ENCODE data around the gene FLT3LG. TPM values are rescaled to one million over a fixed set of nuclear protein-coding genes. Genes with fewer than 3 reads are reported as not detected.
A peak's percentile ranks its signal among the peaks of the same experiment; 100 is the strongest.

FLT3LG gene
- total and polyA plus RNA-seq, 7 experiments from 2014 or later = 90.6 to 401 (median 168) TPM

DNA sequence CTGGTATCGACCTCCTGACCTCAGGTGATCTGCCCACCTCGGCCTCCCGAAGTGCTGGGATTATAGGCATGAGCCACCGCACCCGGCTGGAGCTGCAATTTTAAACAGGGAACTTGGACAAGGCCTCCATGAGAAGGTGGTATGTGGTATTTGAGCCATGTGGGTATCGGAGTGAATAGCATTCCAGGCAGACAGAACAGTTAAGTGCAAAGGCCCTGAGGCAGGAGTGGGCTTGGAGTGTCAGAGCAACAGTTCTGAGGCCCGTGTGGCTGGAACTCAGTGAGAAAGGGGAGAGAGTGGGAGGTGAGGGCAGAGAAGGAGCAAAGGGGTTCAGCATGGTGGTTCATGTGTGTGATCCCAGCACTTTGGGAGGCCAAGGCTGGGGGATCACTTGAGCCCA lies 56.7 kb downstream of the FLT3LG start:
- Mint-ChIP-seq H3K27ac (peak overlapping the region in 3 of 9 donors; percentile 24 to 58 (median 58)), H3K4me1 (peaks cover 26 to 47% (median 39%) of the 10 kb centered on the region in 7 donors), H3K27me3 (peaks cover 0 to 9% (median 0%) of the 10 kb centered on the region in 5 donors), H3K9me3 (no peaks in the 10 kb centered on the region), H3K36me3 (peaks cover 0 to 7% (median 3%) of the 10 kb centered on the region in 5 donors), H3K4me3 (peak overlapping the region in 2 of 10 donors; percentile 45 to 56)
- Histone ChIP-seq H3K4me3 (ENCODE audit: low read length) (no peak overlapping the region), H3K4me1 (ENCODE audit: control insufficient read depth in 2 of 2, insufficient read depth in 2 of 2, low read length in 2 of 2) (peaks cover 21 to 29% of the 10 kb centered on the region in 2 donors), H3K36me3 (ENCODE audit: control insufficient read depth in 2 of 3, insufficient read depth in 3 of 3, low read length in 3 of 3) (no peaks in the 10 kb centered on the region), H3K9me3 (ENCODE audit: control insufficient read depth in 2 of 3, low read length in 3 of 3) (no peaks in the 10 kb centered on the region), H3K27ac (ENCODE audit: low read depth, low read length) (no peak overlapping the region), H3K27me3 (ENCODE audit: control insufficient read depth in 2 of 2, insufficient read depth in 2 of 2, low read length in 2 of 2) (no peaks in the 10 kb centered on the region)
- ATAC-seq (no peak), DNase-seq (no peak)
- CTCF ChIA-PET = interaction anchor here (0.7 to 1.4 kb wide), 3 partner anchors 38 to 53 kb away, joined by 4 to 6 read pairs (median 4); no protein-coding TSS in a partner anchor
- intact Hi-C loops (cut with micrococcal nuclease) = no loop called here
- POLR2A ChIA-PET = interaction anchor here (1.5 kb wide), 1 partner anchor 16 kb away, joined by 4 read pairs; no protein-coding TSS in a partner anchor

DNA sequence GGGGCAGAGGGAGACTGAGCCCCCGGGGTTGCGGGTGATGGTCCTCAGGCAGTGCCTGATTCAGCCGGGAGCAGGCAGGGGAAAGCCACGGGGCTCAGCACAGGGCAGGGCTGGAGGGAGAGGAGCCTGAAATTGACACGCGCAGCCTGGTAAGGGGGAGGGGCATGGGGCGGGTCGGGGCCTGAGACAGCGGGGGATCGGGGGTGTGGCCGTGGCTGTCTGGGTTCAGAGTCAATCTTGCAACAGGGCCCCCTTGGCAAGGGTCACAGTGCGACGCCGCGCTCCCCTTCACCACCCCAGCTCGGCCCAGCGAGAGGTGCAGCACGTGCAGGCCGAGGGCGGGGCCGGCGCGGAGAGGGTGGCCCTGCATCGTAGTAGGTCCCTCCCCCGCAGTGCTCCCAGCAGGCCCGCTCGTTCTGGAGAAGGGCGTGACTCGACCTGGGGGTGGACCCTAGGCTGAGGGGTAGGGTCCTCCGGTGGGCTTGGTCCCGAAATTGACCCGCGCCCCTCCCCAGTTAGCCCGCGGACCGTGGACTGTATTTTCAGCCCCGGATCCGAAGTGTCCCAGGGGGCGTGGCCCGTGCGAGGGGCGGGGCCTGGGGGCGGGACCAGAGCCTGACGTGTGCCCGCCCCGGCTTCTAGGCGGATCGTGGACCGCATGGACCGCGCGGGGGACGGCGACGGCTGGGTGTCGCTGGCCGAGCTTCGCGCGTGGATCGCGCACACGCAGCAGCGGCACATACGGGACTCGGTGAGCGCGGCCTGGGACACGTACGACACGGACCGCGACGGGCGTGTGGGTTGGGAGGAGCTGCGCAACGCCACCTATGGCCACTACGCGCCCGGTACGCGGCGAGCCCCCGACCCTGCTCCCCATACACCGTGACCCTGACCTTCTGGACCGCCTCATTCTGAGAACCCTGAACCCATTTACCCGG lies 59.8 kb downstream of the FLT3LG start:
- no peaks in the 10 kb centered on the region for H3K27me3 ChIP-seq (ENCODE audit: control insufficient read depth in 2 of 2, insufficient read depth in 2 of 2, low read length in 2 of 2)
- peak overlapping the region; percentile 41 to 95 (median 72) for H3K27ac Mint-ChIP-seq
- ChIA-PET CTCF (interaction anchor here (1.0 to 2.9 kb wide), 6 partner anchors 14 to 36 kb away, joined by 3 to 26 read pairs (median 4); no protein-coding TSS in a partner anchor), POLR2A (interaction anchor here (0.7 to 2.9 kb wide), 18 partner anchors 10 to 38 kb away, joined by 3 to 17 read pairs (median 4); partner anchors contain the start of gene FCGRT)
- H3K27ac ChIP-seq (ENCODE audit: low read depth, low read length) = peak overlapping the region; percentile 66
- DNase-seq = peak; percentile 80 to 96 (median 89)
- H3K4me3 ChIP-seq (ENCODE audit: low read length) = peak overlapping the region; percentile 58
- peaks cover 19 to 32% (median 24%) of the 10 kb centered on the region in 7 donors for H3K4me1 Mint-ChIP-seq
- intact Hi-C loops (cut with micrococcal nuclease) = loop anchor here (1.0 to 2.0 kb wide), 5 partner anchors 13 to 36 kb away; partner anchors contain the start of gene FCGRT (in 1 of the 2)
- H3K36me3 Mint-ChIP-seq = peaks cover 0 to 5% (median 3%) of the 10 kb centered on the region in 5 donors
- peaks cover 0 to 3% (median 0%) of the 10 kb centered on the region in 3 experiments for H3K36me3 ChIP-seq (ENCODE audit: control insufficient read depth in 2 of 3, insufficient read depth in 3 of 3, low read length in 3 of 3)
- H3K4me1 ChIP-seq (ENCODE audit: control insufficient read depth in 2 of 2, insufficient read depth in 2 of 2, low read length in 2 of 2) = peaks cover 12 to 21% of the 10 kb centered on the region in 2 donors
- no peaks in the 10 kb centered on the region for H3K9me3 ChIP-seq (ENCODE audit: control insufficient read depth in 2 of 3, low read length in 3 of 3)
- H3K27me3 Mint-ChIP-seq = peaks cover 0 to 4% (median 0%) of the 10 kb centered on the region in 5 donors
- ATAC-seq = peak; percentile 94
- no peaks in the 10 kb centered on the region for H3K9me3 Mint-ChIP-seq
- peak overlapping the region; percentile 77 to 95 (median 91) for H3K4me3 Mint-ChIP-seq

DNA sequence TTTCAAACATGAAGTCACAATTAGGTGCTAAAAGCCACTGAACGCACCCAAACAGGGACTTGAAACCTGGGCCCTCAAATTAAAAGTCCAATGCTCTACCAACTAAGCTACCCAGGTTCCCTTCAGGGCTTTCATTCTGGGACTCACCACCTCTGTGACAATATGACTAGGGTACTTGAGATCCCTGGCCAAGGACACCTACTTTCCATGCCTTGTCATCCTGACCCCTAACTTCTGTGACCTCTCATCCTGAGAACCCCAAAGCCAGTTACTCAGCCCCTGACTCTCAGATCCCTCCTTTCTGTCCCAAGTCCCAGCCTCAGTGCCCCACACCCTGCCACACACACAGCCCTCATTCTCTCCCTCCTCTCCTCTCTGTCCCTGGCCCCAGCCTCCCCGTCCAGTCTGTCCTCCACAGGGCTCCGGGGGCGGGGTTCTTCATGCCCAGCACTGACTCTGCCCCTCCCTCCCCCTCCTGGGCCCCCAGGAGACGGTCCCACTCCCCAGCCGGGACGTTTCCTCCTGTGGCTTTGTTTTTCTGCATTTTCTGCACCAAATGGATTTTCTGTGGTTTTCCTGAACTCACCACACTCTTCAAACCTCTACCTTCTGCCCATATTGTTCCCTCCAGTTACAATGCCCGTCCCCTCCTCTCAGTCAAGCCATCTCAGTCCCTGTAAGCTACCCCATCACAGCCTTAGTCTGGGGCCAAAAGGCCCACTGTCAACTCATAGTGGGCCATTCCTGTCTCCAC lies 60.8 kb downstream of the FLT3LG start:
- peaks cover 0 to 5% (median 2%) of the 10 kb centered on the region in 5 donors for H3K36me3 Mint-ChIP-seq
- Histone ChIP-seq H3K4me1 (ENCODE audit: control insufficient read depth in 2 of 2, insufficient read depth in 2 of 2, low read length in 2 of 2) (peaks cover 12 to 21% of the 10 kb centered on the region in 2 donors), H3K27ac (ENCODE audit: low read depth, low read length) (peak overlapping the region; percentile 66), H3K4me3 (ENCODE audit: low read length) (peak overlapping the region; percentile 58), H3K9me3 (ENCODE audit: control insufficient read depth in 2 of 3, low read length in 3 of 3) (no peaks in the 10 kb centered on the region), H3K27me3 (ENCODE audit: control insufficient read depth in 2 of 2, insufficient read depth in 2 of 2, low read length in 2 of 2) (no peaks in the 10 kb centered on the region), H3K36me3 (ENCODE audit: control insufficient read depth in 2 of 3, insufficient read depth in 3 of 3, low read length in 3 of 3) (peaks cover 0 to 3% (median 0%) of the 10 kb centered on the region in 3 experiments)
- H3K9me3 Mint-ChIP-seq = no peaks in the 10 kb centered on the region
- peak overlapping the region; percentile 41 to 95 (median 72) for H3K27ac Mint-ChIP-seq
- H3K27me3 Mint-ChIP-seq = peaks cover 0 to 2% (median 0%) of the 10 kb centered on the region in 5 donors
- peak in 1 of 9 donors; percentile 32 for DNase-seq
- POLR2A ChIA-PET = interaction anchor here (0.6 to 2.9 kb wide), 22 partner anchors 9 to 53 kb away, joined by 3 to 17 read pairs (median 4); partner anchors contain the start of gene FCGRT
- peaks cover 19 to 28% (median 22%) of the 10 kb centered on the region in 7 donors for H3K4me1 Mint-ChIP-seq
- no peak for ATAC-seq
- CTCF ChIA-PET = interaction anchor here (1.0 to 2.9 kb wide), 8 partner anchors 13 to 36 kb away, joined by 3 to 26 read pairs (median 4); no protein-coding TSS in a partner anchor
- intact Hi-C loops (cut with micrococcal nuclease) = loop anchor here in 1 of 2 donors (1.0 to 2.0 kb wide), 4 partner anchors 12 to 35 kb away; partner anchors contain the start of gene FCGRT
- peak overlapping the region; percentile 77 to 95 (median 91) for H3K4me3 Mint-ChIP-seq

Small RNA genes within 50 kb of the gene (microRNA-seq; reads per million reads assigned to microRNA genes)
- gene MIR150 (ENCODE audit: borderline microRNAs expressed) = 108,044 reads per million, percentile 99 among the genes with 10 or more reads in this experiment

Other genes starting within 250 kb of the FLT3LG start
- gene SLC6A16, start 149.0 kb upstream of the FLT3LG start, total RNA-seq = 1 to 10 TPM; 3.6 to 6.1 (median 5.3) TPM
- gene SLC6A16, start 149.0 kb upstream of the FLT3LG start, polyA plus RNA-seq = 1 to 10 TPM; 1.6 to 3.3 TPM
- gene CD37, start 138.8 kb upstream of the FLT3LG start, total RNA-seq = 100 to 1,000 TPM; 269 to 416 (median 345) TPM
- 100 to 1,000 TPM; 192 to 226 TPM for gene CD37, start 138.8 kb upstream of the FLT3LG start, polyA plus RNA-seq
- under 1 TPM in 1 of 5 experiments, not detected in 4; 0.29 TPM for gene TEAD2, start 111.8 kb upstream of the FLT3LG start, total RNA-seq
- not detected for gene TEAD2, start 111.8 kb upstream of the FLT3LG start, polyA plus RNA-seq
- not detected for gene DKKL1, start 110.3 kb upstream of the FLT3LG start, total RNA-seq
- not detected for gene DKKL1, start 110.3 kb upstream of the FLT3LG start, polyA plus RNA-seq
- under 1 TPM in 3 of 5 experiments, not detected in 2; 0.27 to 0.97 (median 0.42) TPM for gene KASH5, start 86.0 kb upstream of the FLT3LG start, total RNA-seq
- not detected for gene KASH5, start 86.0 kb upstream of the FLT3LG start, polyA plus RNA-seq
- gene PTH2, start 50.8 kb upstream of the FLT3LG start, total RNA-seq = not detected
- gene PTH2, start 50.8 kb upstream of the FLT3LG start, polyA plus RNA-seq = not detected
- gene GFY, start 48.8 kb upstream of the FLT3LG start, total RNA-seq = not detected
- not detected for gene GFY, start 48.8 kb upstream of the FLT3LG start, polyA plus RNA-seq
- gene SLC17A7, start 32.7 kb upstream of the FLT3LG start, total RNA-seq = under 1 TPM in 2 of 5 experiments, not detected in 3; 0.12 to 0.22 TPM
- gene SLC17A7, start 32.7 kb upstream of the FLT3LG start, polyA plus RNA-seq = not detected
- 100 to 1,000 TPM; 136 to 183 (median 159) TPM for gene PIH1D1, start 22.4 kb upstream of the FLT3LG start, total RNA-seq
- gene PIH1D1, start 22.4 kb upstream of the FLT3LG start, polyA plus RNA-seq = 10 to 100 TPM; 62.7 to 91.8 TPM
- gene ALDH16A1, start 21.0 kb upstream of the FLT3LG start, total RNA-seq = 10 to 100 TPM; 27.6 to 38.1 (median 33.3) TPM
- gene ALDH16A1, start 21.0 kb upstream of the FLT3LG start, polyA plus RNA-seq = 10 to 100 TPM; 28.3 to 37.8 TPM
- 1,000 to 10,000 TPM; 2,467 to 6,044 (median 5,762) TPM for gene RPL13A, start 13.4 kb downstream of the FLT3LG start, total RNA-seq
- 1,000 to 10,000 TPM; 3,356 to 4,438 TPM for gene RPL13A, start 13.4 kb downstream of the FLT3LG start, polyA plus RNA-seq
- gene RPS11, start 22.2 kb downstream of the FLT3LG start, total RNA-seq = 1,000 to 10,000 TPM; 2,065 to 3,362 (median 2,972) TPM
- 1,000 to 10,000 TPM; 2,125 to 2,254 TPM for gene RPS11, start 22.2 kb downstream of the FLT3LG start, polyA plus RNA-seq
- 100 to 1,000 TPM in 1 of 5 experiments, 10 to 100 TPM in 3, 1 to 10 TPM in 1; 8.2 to 177 (median 47.5) TPM for gene FCGRT, start 38.4 kb downstream of the FLT3LG start, total RNA-seq
- 100 to 1,000 TPM; 117 to 129 TPM for gene FCGRT, start 38.4 kb downstream of the FLT3LG start, polyA plus RNA-seq
- gene RCN3, start 53.8 kb downstream of the FLT3LG start, total RNA-seq = 10 to 100 TPM in 1 of 5 experiments, 1 to 10 TPM in 4; 1.9 to 14.5 (median 3.5) TPM
- 10 to 100 TPM in 1 of 2 donors, 1 to 10 TPM in 1; 6.9 to 12.3 TPM for gene RCN3, start 53.8 kb downstream of the FLT3LG start, polyA plus RNA-seq
- gene NOSIP, start 106.3 kb downstream of the FLT3LG start, total RNA-seq = 100 to 1,000 TPM; 222 to 267 (median 228) TPM
- gene NOSIP, start 106.3 kb downstream of the FLT3LG start, polyA plus RNA-seq = 1,000 to 10,000 TPM in 1 of 2 donors, 100 to 1,000 TPM in 1; 933 to 1,232 TPM
- 1 to 10 TPM in 2 of 5 experiments, under 1 TPM in 3; 0.44 to 2.9 (median 0.58) TPM for gene PRRG2, start 107.1 kb downstream of the FLT3LG start, total RNA-seq
- under 1 TPM in 1 of 2 donors, not detected in 1; 0.30 TPM for gene PRRG2, start 107.1 kb downstream of the FLT3LG start, polyA plus RNA-seq
- gene PRR12, start 117.0 kb downstream of the FLT3LG start, total RNA-seq = 10 to 100 TPM; 45.6 to 69.4 (median 60.0) TPM
- gene PRR12, start 117.0 kb downstream of the FLT3LG start, polyA plus RNA-seq = under 1 TPM; 0.25 to 0.74 TPM
- gene RRAS, start 165.9 kb downstream of the FLT3LG start, total RNA-seq = 10 to 100 TPM; 11.0 to 18.6 (median 13.8) TPM
- 10 to 100 TPM; 31.8 to 37.0 TPM for gene RRAS, start 165.9 kb downstream of the FLT3LG start, polyA plus RNA-seq
- gene SCAF1, start 168.0 kb downstream of the FLT3LG start, total RNA-seq = 10 to 100 TPM; 35.0 to 74.9 (median 48.8) TPM
- gene SCAF1, start 168.0 kb downstream of the FLT3LG start, polyA plus RNA-seq = 1 to 10 TPM; 1.4 to 3.7 TPM
- 100 to 1,000 TPM; 176 to 346 (median 212) TPM for gene IRF3, start 191.6 kb downstream of the FLT3LG start, total RNA-seq
- 10 to 100 TPM; 55.5 to 80.7 TPM for gene IRF3, start 191.6 kb downstream of the FLT3LG start, polyA plus RNA-seq
- 10 to 100 TPM; 11.3 to 57.2 (median 22.6) TPM for gene BCL2L12, start 191.7 kb downstream of the FLT3LG start, total RNA-seq
- 10 to 100 TPM; 11.4 to 14.8 TPM for gene BCL2L12, start 191.7 kb downstream of the FLT3LG start, polyA plus RNA-seq
- gene PRMT1, start 203.1 kb downstream of the FLT3LG start, total RNA-seq = 100 to 1,000 TPM in 1 of 5 experiments, 10 to 100 TPM in 4; 73.1 to 169 (median 95.3) TPM
- 100 to 1,000 TPM; 126 to 145 TPM for gene PRMT1, start 203.1 kb downstream of the FLT3LG start, polyA plus RNA-seq
- gene ADM5, start 215.4 kb downstream of the FLT3LG start, total RNA-seq = 1 to 10 TPM; 2.8 to 7.5 (median 4.6) TPM
- gene ADM5, start 215.4 kb downstream of the FLT3LG start, polyA plus RNA-seq = under 1 TPM in 1 of 2 donors, not detected in 1; 0.34 TPM
- 1 to 10 TPM in 4 of 5 experiments, under 1 TPM in 1; 0.96 to 6.0 (median 1.5) TPM for gene CPT1C, start 216.9 kb downstream of the FLT3LG start, total RNA-seq
- 1 to 10 TPM in 1 of 2 donors, not detected in 1; 1.7 TPM for gene CPT1C, start 216.9 kb downstream of the FLT3LG start, polyA plus RNA-seq

Measured in naive thymus-derived CD4-positive, alpha-beta T cell (primary cell).